Stimulated activated CD4-positive, alpha-beta T cell treated with anti-CD3 and anti-CD28 coated beads, TNF-alpha, amount 100 ng/mL, for 24 hours (primary cell): ENCODE measurements around the gene TTC38.
"Not testable (repeated sequence)": the region's sequence is repeated elsewhere in the genome, so short reads cannot be mapped to it uniquely, and the experiment has no call there.

ENCODE experiments used
- DNase-seq, 3 experiments: peaks; one replicate each; pipeline ENCODE4 v3.0.0-alpha.2; 2020; ENCODE audit warnings: low read depth in 3 of 3

The TTC38 gene

GRCh38 chr22:46246178-46246577 is 21.6 kb upstream of the TTC38 start:
- no peak for DNase-seq

DNA sequence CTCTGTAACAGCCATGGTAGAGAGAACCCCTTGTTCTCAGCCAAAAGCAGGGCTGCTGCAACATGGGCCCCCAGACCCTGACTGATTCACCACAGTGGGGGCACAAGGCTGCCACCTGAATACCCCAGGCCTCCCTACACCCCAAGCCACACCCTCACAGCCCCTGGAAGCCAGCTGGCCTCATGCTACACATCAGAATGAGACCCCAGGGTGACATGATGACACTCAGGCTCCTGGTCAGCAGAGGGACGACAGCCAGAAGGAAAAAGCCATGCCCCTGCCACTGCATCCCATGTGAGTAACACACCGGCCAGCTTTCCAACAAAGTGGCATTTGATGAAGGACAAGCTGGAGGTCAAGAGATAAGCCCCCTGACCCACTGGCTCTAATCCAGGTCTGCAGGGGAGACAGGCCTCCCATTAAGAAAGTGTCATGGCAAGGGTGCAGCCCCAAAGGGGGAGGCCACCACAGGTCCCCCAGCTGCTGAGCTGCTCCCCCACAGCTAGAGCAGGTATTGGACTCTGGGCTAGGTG is 20.3 kb upstream of the TTC38 start:
- no peak for DNase-seq

DNA sequence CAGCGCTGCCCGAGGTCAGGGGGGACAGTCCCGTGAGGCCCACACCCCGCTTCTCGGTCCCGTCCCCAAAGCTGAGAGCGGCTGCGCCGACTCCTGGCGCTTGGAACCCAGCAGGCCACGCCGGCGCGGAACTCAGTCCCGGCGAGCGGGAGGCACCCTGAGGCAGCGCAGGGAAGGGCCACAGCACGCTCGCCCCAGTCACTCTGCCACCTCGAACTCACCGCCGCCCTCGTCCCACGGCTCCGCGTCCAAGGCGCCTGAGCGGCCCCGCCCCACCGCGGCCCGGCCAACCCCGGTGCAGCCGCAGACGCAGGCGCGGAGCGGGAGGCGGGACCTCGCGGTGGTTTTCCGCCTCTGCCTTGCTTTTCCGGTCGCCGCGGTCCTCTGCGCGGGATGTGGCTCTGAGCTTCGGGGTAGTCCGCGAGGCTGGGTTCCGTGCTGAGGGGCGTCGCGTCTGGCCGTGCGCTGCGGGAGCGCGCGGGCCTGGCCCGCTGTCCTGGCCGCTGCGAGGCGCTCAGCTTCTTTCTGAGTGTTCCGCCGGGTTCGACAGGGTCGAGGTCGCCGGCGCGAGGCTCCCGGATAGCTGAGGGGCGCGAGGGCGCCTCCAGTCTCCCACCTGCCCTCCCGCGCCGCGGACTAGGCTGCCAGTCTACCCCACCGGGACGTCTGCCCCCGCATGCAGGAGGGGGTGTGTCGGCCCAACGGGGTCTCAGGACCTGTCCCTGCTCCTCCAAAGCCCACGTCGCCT is 17.6 kb upstream of the TTC38 start, which contains the start of gene CDPF1:
Gene CDPF1 (minus strand): TSS at position 259 of the 748 bp plus-strand sequence. CDS start 2,009 bp downstream, outside the sequence.
- DNase-seq = peak; percentile 82 to 90 (median 87)

- DNase-seq = peak in 1 of 3 experiments; percentile 18
These were observed 17.1 kb upstream of the TTC38 start for GRCh38 chr22:46250783-46251125.

DNA sequence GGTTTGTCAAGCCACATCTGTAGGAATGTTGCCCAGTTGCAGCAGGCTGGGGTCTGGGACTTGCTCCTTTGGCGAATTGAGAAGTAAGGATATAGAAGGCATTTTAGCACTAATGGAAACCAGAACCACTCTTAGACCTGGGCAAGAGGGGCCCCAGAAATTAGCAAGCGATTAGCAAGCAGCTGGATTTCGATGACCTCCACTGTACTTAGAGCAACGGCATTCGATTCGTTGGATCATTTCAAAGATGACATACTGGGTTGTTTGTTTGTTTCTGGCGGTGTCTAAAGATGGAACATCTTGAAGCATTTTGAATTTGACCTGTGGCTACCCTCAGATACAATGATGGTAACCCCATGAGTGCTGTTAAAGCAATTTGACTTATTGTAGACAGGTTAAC is 16.5 kb upstream of the TTC38 start:
- no peak for DNase-seq

GRCh38 chr22:46251816-46252380 is 15.9 kb upstream of the TTC38 start:
- DNase-seq = no peak

GRCh38 chr22:46256358-46256958 is 11.3 kb upstream of the TTC38 start:
- no peak for DNase-seq

DNA sequence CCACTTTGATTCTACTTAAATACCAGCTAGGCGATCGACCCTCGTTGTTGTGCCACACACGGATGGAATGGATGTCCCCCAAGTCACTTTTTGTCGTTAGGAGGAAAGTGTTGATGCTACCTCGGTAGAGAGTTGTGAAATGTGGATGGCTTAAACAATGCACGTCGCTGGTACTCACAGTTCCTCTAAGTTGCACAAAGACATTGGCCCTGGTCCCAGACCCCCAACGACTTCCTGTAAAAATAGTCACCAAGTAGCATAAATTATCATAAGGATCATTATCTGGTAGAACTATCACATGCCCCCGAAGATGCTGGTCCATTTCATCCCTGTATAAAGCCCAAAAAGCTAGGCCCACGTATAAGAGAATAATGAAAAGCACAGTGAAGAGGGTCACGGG is 8.4 kb upstream of the TTC38 start:
- no peak for DNase-seq

DNA sequence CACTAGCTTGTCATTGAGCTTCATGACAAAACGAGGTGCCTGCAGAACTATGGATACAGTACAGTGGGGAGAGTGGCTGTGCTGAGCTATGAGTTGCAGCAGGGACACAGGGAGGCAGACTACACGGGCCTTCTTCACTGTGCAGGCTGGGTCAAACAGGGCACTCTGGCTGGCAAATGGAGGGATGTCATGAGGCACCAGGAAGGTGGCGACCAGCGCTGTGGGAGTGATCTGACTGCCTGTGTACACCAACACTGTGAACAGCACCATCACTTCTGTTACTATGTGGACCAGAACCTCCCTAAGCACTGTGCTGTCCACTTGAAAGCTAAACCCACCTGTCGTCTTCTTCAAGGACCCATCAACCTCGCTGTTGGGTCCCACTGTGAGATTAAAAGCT is 7.8 kb upstream of the TTC38 start:
- no peak for DNase-seq

DNA sequence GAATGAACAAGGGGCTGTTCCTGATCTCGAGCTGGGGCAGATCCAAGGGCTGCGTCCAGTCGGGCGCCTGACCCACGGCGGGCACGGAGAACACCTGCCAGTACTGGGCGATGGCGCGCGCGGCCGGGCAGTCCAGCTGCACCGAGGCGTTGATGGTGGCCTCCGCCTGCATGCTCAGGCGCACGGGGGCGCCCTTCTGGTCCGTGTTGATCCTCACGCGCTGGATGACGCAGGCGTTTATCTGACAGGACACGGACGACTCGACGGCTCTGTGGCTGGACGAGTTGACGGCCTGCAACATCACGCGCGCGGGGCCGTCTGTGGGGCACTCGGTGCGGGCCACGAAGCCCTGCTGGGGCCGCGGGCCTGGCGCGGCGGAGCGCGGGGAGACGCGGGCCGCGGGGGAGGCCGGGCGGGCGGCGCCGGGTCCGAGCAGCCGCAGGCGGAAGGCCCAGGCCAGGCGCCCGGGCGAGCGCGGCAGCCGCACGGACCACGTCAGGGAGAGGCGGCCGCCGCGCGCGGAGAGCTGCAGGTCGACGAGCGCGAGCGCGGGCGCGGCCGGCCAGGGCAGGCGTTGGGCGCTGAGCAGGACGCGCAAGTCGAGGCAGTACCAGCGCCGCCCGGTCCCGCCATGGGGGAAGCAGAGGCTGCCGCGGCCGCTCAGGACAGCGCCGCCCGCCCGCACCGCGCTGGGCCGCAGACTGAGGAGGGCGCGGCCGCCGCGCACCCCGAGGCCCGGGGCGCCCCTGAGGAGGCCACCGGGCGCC is 5.2 kb upstream of the TTC38 start:
- DNase-seq = peak in 1 of 3 experiments; percentile 45

DNA sequence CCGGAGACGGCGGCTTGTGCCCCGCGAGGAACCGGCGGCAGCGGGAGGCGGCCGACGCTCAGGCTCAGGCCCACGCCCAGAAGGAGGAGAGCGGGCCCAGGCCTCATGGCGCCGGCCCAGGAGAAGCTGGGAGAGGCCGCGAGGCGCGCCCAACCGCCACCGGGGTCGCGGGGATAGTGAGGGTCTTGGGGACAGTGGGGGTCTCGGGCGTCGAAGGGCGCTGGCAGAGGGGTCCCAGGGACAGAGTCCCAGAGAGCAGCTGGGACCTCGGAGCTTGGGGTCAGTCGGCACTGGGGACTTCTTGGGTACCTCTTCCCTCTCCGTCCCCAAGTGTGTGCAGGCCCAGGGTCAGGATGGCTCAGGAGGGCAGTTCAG is 4.6 kb upstream of the TTC38 start, which contains the start of gene PKDREJ:
Gene PKDREJ (minus strand): TSS at position 128 of the 375 bp plus-strand sequence. CDS start 21 bp downstream, at position 107.
- DNase-seq = no peak

GRCh38 chr22:46264520-46264919 is 3.3 kb upstream of the TTC38 start:
- DNase-seq = not testable (repeated sequence)

GRCh38 chr22:46265627-46266026 is 2.2 kb upstream of the TTC38 start:
- DNase-seq = not testable (repeated sequence)

DNA sequence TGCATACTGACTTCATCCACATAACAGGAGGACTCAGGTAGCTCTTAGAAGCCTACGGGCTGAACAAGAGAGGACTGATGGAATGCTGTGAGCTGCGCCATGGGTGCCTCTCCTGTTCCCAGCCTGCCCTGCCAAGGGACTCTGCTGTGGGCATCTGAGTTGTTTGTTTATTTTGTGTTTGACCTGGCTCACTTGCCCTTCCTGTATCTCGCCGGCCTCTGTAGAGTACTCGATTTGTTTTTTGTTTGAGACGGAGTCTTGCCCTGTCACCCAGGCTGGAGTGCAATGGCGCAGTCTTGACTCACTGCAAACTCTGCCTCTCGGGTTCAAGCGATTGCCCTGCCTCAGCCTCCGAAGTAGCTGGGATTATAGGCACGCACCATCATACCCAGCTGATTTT is 1.8 kb downstream of the TTC38 start:
- no peak for DNase-seq

DNA sequence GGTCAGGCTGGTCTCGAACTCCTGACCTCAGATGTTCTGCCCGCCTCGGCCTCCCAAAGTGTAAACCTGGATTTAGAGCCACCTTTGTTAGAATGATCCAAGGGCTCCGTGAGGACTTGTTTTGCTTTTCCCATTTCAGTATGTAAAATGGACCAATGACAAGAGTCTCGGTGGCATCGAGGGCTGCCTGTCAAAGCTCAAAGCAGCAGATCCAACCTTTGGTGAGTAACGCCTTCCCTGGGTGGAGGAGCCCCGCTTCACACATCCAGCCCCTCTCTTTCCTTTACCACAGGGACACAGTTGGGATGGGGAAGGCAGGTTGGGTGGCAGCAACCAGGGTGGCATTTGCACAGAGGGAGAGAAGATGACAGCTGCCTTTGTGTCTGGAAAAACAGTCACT is 4.4 kb downstream of the TTC38 start:
- DNase-seq = no peak

GRCh38 chr22:46272762-46273431 is 5.1 kb downstream of the TTC38 start:
- no peak for DNase-seq

- DNase-seq = no peak
These were observed 5.8 kb downstream of the TTC38 start for GRCh38 chr22:46273432-46274148.

DNA sequence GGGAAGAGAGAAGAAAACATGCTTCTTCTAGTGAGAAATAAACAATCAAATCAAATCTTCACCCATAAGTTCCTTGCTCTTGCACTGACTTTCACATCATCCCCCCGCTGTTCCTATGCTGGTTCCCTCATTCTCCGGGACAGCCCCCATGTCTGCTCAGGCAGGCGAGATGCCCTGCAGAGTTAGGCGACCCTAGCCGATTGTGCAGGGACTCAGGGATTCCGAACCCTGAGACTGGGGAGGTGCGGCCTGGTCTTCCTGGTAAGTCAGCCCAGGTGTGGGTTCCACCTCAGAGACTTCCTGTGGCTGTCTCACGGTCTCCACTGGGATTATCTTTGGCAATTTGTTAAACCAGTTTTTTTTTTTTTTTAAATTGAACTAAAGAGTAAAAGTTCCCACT is 6.6 kb downstream of the TTC38 start:
- DNase-seq = no peak

DNA sequence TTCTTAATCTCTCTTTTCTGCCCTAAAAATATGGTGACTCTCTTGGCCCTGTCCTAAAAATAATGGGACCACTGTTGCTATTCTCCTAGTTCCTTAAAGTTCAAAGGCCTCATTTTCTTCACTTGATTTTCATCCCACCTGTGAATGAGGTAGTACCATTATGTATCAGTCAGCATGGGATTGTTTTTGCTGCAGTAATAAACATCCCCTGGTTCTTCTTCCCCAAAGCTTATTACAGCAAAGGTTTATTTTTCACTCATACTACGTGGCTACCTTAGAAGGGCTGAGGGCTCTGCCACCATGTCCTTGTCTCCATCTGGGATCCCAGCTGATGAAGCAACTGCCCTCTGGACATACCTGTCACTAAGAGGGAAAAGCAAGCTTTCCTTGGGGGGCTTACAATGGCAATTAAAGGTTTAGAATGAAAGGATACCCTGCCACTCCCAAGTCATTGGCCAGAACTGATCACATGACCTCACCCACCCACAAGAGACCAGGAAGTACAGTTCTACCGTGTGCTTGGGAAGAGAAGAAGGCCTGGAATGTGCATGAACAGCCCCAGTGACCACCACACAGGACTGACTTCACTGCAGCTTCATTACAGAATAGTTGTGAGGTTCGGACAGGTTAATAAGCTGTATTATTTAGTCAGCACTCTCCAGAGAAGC is 7.8 kb downstream of the TTC38 start:
- DNase-seq = no peak

DNA sequence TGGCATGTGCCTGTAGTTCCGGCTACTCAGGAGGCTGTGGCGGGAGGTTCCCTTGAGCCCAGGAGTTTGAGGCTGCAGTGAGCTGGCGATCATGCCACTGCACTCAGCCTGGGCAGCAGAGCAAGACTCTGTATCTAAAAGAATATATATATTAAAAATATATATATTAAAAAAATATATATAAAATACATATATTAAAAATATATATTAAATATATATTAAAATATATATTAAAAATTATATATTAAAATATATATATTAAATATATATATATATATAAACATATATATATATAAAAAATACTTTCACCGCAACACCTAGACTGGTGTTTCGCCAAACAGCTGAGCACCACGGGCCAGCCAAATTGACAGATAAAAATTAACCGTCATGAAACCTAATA is 8.8 kb downstream of the TTC38 start:
- no peak for DNase-seq
